Endothelial cell of umbilical vein (primary cell): ENCODE results near the gene GRIA1. TPM values are rescaled to one million over a fixed set of nuclear protein-coding genes. Genes with fewer than 3 reads are reported as not detected.
A peak's percentile ranks its signal among the peaks of the same experiment; 100 is the strongest.

Source experiments
- BruUV-seq: library from RNA; stranded (reverse); fragments of 400-500 nt; replicated peaks from 2 replicates; lab custom pipeline; 2021; lab: Mats Ljungman, UMichigan
- CTCF ChIA-PET: fragments of 300-600, 350-600 bp; sonication (Branson Sonifier 250); formaldehyde crosslinking; loops from one replicate; lab custom pipeline; 2021; ENCODE audit warnings: antibody characterized with exemption, inconsistent platforms; lab: Charles Lee
- POLR2A ChIA-PET: fragments of 300-600, 350-600 bp; sonication (Branson Sonifier 250); formaldehyde crosslinking; loops from one replicate; lab custom pipeline; 2021; ENCODE audit warnings: antibody characterized with exemption, inconsistent platforms; lab: Charles Lee
- DNase-seq: peaks from one replicate; pipeline ENCODE4 v3.0.0-alpha.2; 2011; ENCODE audit warnings: low read depth, low spot score
- FAIRE-seq: peaks from 2 replicates; lab custom pipeline; 2011; peaks lifted over from hg19 to GRCh38; lab: Jason Lieb, UNC
- H2AFZ ChIP-seq: 2 replicates; pipeline ENCODE4 v1.6.0; 2012; ENCODE audit warnings: low read depth, low read length, control low read depth, inconsistent platforms
- H3K27ac ChIP-seq: 2 replicates; pipeline ENCODE4 v1.5.1; 2011; ENCODE audit warnings: low read depth, mild to moderate bottlenecking, control low read depth, low read length, moderate library complexity; ENCODE audit not compliant: insufficient read depth
- H3K27me3 ChIP-seq, 2 experiments: 2 replicates each; pipeline versions ENCODE4 v1.6.0 to v1.6.1; 2011; ENCODE audit warnings: low read length in 2 of 2, mixed read lengths in 1 of 2; ENCODE audit not compliant: control insufficient read depth in 2 of 2, insufficient read depth in 2 of 2
- H3K36me3 ChIP-seq, 2 experiments: 2 replicates in 1 of 2; 3 replicates in 1 of 2; pipeline ENCODE4 v1.5.1; 2011; ENCODE audit warnings: low read length in 2 of 2, mild to moderate bottlenecking in 1 of 2, moderate library complexity in 1 of 2; ENCODE audit not compliant: control insufficient read depth in 2 of 2, insufficient read depth in 2 of 2; ENCODE audit errors: extremely low read depth in 1 of 2
- H3K4me1 ChIP-seq: 3 replicates; pipeline ENCODE4 v1.5.1; 2011; ENCODE audit warnings: mild to moderate bottlenecking, low read length; ENCODE audit not compliant: control insufficient read depth, insufficient read depth; ENCODE audit errors: extremely low read depth
- H3K4me2 ChIP-seq: 2 replicates; pipeline ENCODE4 v1.6.1; 2011; ENCODE audit warnings: low read length, control low read depth, mixed read lengths; ENCODE audit not compliant: insufficient read depth
- H3K4me3 ChIP-seq, 3 experiments: fragments of 200-600 bp in 1 of 3; sonication (generic), shearing (Covaris generic) in 1 of 3; replicated peaks in 1 of 3; 2 replicates each; pipeline ENCODE4 v1.5.1; 2011 to 2016; ENCODE audit warnings: control low read depth in 3 of 3, low read length in 3 of 3, mild to moderate bottlenecking in 2 of 3, inconsistent platforms in 1 of 3, low read depth in 1 of 3, moderate library complexity in 1 of 3; ENCODE audit not compliant: insufficient read depth in 1 of 3
- H3K79me2 ChIP-seq: 2 replicates; pipeline ENCODE4 v1.6.0; 2012; ENCODE audit warnings: low read length, inconsistent platforms; ENCODE audit not compliant: control insufficient read depth, insufficient read depth
- H3K9ac ChIP-seq: replicated peaks from 2 replicates; pipeline ENCODE3; 2011; ENCODE audit warnings: low read length, control low read depth; ENCODE audit not compliant: insufficient read depth; ENCODE audit errors: extremely low read depth
- H3K9me1 ChIP-seq: replicated peaks from 3 replicates; pipeline ENCODE4 v1.6.0; 2011; ENCODE audit warnings: mild to moderate bottlenecking, low read length; ENCODE audit not compliant: control insufficient read depth, insufficient read depth; ENCODE audit errors: extremely low read depth
- H3K9me3 ChIP-seq: replicated peaks from 2 replicates; pipeline ENCODE4 v1.5.1; 2012; ENCODE audit warnings: low read length, inconsistent platforms; ENCODE audit not compliant: control insufficient read depth, insufficient read depth
- H4K20me1 ChIP-seq: replicated peaks from 2 replicates; pipeline ENCODE3; 2011; ENCODE audit warnings: mild to moderate bottlenecking, low read length; ENCODE audit not compliant: control insufficient read depth, insufficient read depth; ENCODE audit errors: extremely low read depth
- EZH2 ChIP-seq: IDR thresholded peaks from 2 replicates; pipeline ENCODE4 v1.6.1; 2012; ENCODE audit warnings: borderline replicate concordance, low read depth, mild to moderate bottlenecking, moderate library complexity, low read length, inconsistent platforms; ENCODE audit not compliant: severe bottlenecking
- FOS ChIP-seq: IDR thresholded peaks from 2 replicates; pipeline ENCODE4 v1.6.1; 2011; ENCODE audit warnings: mild to moderate bottlenecking, low read length, moderate library complexity, borderline replicate concordance; ENCODE audit not compliant: insufficient read depth
- GATA2 ChIP-seq: IDR thresholded peaks from 2 replicates; pipeline ENCODE4 v1.7.0; 2011; ENCODE audit warnings: low read depth, mild to moderate bottlenecking, moderate library complexity, mixed read lengths, low read length; ENCODE audit not compliant: insufficient read length, insufficient read depth
- JUN ChIP-seq: IDR thresholded peaks from 2 replicates; pipeline ENCODE4 v1.6.1; 2011; ENCODE audit warnings: borderline replicate concordance, low read depth; ENCODE audit not compliant: insufficient read length, insufficient read depth
- MYC ChIP-seq: IDR thresholded peaks from one replicate; pipeline ENCODE4 v1.6.1; 2011; ENCODE audit warnings: mild to moderate bottlenecking, low read depth, low read length
- POLR2A ChIP-seq: IDR thresholded peaks from 2 replicates; pipeline ENCODE4 v1.6.1; 2012; ENCODE audit warnings: low read depth, mild to moderate bottlenecking, control low read depth, low read length
- POLR2AphosphoS5 ChIP-seq: IDR thresholded peaks from 2 replicates; pipeline ENCODE4 v1.6.1; 2012; ENCODE audit warnings: low read depth, mild to moderate bottlenecking, control low read depth, low read length, moderate library complexity; ENCODE audit not compliant: insufficient read depth
- dilution Hi-C: fragments of 300-500 bp; cut with MboI; formaldehyde crosslinking; loops from one replicate; pipeline ENCODE4 v1.15.0; 2019; ENCODE audit warnings: low sequenced_read_pairs; ENCODE audit not compliant: extremely low pct_ligation_motif_present
- intact Hi-C: fragments of 100-400 bp; cut with micrococcal nuclease; formaldehyde crosslinking; loops from one replicate; pipeline ENCODE4 v1.10.0; 2022
- polyA plus RNA-seq, 4 experiments: library from polyadenylated mRNA; depleted of rRNA in 3 of 4; stranded (reverse) in 3 of 4; unstranded in 1 of 4; fragments of >200 nt; gene quantifications; 2 replicates each; pipeline versions ENCODE4 v1.2.1 to v1.2.3, GENCODE V29; 2011 to 2012; ENCODE audit warnings: missing spikeins in 1 of 4
- total RNA-seq: library from RNA; stranded (reverse); gene quantifications from 2 replicates; pipeline ENCODE4 v1.2.3, GENCODE V29; 2021
- TF ChIP-seq, protein P1 (sequence below): IDR thresholded peaks from 2 replicates; pipeline ENCODE4 v1.6.1; 2011; ENCODE audit not compliant: insufficient read depth, insufficient read length
- TF ChIP-seq, protein P2 (sequence below), 2 donors: IDR thresholded peaks; 1 replicate in 1 of 2; 2 replicates in 1 of 2; pipeline ENCODE4 v1.5.1; 2011; ENCODE audit warnings: low read length in 2 of 2, mild to moderate bottlenecking in 2 of 2, moderate library complexity in 2 of 2, control low read depth in 1 of 2, inconsistent platforms in 1 of 2, low read depth in 1 of 2; ENCODE audit not compliant: insufficient read depth in 1 of 2; ENCODE audit errors: extremely low read depth in 1 of 2

Gene GRIA1
- total and polyA plus RNA-seq, 2 donors (not counting 3 experiments of a cell fraction or from before 2014, with no cell fraction given) = not detected

DNA sequence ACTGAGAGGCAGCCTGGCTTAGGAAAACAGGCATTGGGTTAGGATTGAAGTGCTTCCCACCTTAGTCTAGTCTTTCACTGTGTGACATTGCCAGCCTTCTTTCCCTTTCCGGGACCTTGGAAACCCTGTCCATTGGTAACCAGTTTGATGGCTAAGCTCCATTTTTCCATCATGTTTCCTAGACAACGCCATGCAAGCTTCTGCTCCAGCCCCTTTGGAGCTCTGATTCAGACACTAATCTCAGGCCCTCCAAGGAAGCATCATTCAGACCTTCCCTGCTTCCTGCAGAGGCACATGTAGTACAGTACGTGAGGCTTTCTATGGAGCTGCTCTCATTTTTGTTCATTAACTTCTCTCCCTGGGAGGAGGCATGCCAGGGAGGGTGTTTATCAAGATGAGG, 68.5 kb downstream of the GRIA1 start:
- ChIA-PET POLR2A (no interaction called here), CTCF (interaction anchor here (1.1 to 2.0 kb wide), 4 partner anchors 11 to 70 kb away, joined by 3 to 4 read pairs (median 4); no protein-coding TSS in a partner anchor)
- no peak overlapping the region for H3K4me3 ChIP-seq
- no peaks in the 10 kb centered on the region for H3K4me1 ChIP-seq
- no peaks in the 10 kb centered on the region for H4K20me1 ChIP-seq
- BruUV-seq = no TSS peak
- dilution Hi-C loops = no loop called here
- TF ChIP-seq POLR2A = no peak
- TF ChIP-seq, protein P1, sequence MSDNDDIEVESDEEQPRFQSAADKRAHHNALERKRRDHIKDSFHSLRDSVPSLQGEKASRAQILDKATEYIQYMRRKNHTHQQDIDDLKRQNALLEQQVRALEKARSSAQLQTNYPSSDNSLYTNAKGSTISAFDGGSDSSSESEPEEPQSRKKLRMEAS = no peak
- TF ChIP-seq JUN = no peak
- TF ChIP-seq POLR2AphosphoS5 = no peak
- no peak for TF ChIP-seq FOS
- TF ChIP-seq EZH2 = no peak
- TF ChIP-seq MYC = no peak
- H3K9ac ChIP-seq = no peak overlapping the region
- H3K79me2 ChIP-seq = no peaks in the 10 kb centered on the region
- H3K9me3 ChIP-seq = no peaks in the 10 kb centered on the region
- DNase-seq = no peak
- no peak for FAIRE-seq
- no peak overlapping the region for H2AFZ ChIP-seq
- no peak overlapping the region for H3K27ac ChIP-seq
- intact Hi-C loops = no loop called here
- no peak overlapping the region for H3K4me2 ChIP-seq
- H3K9me1 ChIP-seq = no peaks in the 10 kb centered on the region
- H3K27me3 ChIP-seq = no peaks in the 10 kb centered on the region
- no peaks in the 10 kb centered on the region for H3K36me3 ChIP-seq

DNA sequence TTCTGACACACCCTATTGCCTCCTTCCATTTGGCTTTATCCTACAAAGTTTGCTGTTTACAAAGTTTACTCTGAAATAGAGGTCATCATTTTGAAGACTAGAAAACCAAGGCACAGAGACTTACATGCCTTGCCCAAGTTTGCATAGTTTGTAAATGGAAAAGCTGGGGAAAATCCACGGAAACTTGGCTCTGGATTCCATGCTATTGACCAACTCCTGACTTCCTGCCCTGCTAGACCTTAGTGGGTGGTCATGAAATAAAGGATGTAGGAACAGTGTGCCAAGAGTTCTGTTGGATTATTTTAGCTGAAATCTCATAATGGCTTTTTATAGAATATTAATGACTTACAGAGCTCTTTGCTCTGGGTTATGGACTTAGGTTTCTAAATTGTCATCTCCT, 69.5 kb downstream of the GRIA1 start:
- CTCF ChIA-PET = interaction anchor here (1.4 to 2.0 kb wide), 3 partner anchors 10 to 69 kb away, joined by 3 to 4 read pairs (median 4); no protein-coding TSS in a partner anchor
- Histone ChIP-seq H3K9me3 (no peaks in the 10 kb centered on the region), H3K27me3 (no peaks in the 10 kb centered on the region), H3K27ac (no peak overlapping the region), H3K36me3 (no peaks in the 10 kb centered on the region), H3K9ac (no peak overlapping the region), H4K20me1 (no peaks in the 10 kb centered on the region), H3K79me2 (no peaks in the 10 kb centered on the region), H3K9me1 (no peaks in the 10 kb centered on the region), H3K4me1 (no peaks in the 10 kb centered on the region), H3K4me2 (no peak overlapping the region), H3K4me3 (no peak overlapping the region), H2AFZ (no peak overlapping the region)
- FAIRE-seq (no peak), DNase-seq (peak; percentile 51)
- dilution Hi-C loops (no loop called here), intact Hi-C loops (no loop called here)
- POLR2A ChIA-PET = no interaction called here
- TF ChIP-seq, protein P2, sequence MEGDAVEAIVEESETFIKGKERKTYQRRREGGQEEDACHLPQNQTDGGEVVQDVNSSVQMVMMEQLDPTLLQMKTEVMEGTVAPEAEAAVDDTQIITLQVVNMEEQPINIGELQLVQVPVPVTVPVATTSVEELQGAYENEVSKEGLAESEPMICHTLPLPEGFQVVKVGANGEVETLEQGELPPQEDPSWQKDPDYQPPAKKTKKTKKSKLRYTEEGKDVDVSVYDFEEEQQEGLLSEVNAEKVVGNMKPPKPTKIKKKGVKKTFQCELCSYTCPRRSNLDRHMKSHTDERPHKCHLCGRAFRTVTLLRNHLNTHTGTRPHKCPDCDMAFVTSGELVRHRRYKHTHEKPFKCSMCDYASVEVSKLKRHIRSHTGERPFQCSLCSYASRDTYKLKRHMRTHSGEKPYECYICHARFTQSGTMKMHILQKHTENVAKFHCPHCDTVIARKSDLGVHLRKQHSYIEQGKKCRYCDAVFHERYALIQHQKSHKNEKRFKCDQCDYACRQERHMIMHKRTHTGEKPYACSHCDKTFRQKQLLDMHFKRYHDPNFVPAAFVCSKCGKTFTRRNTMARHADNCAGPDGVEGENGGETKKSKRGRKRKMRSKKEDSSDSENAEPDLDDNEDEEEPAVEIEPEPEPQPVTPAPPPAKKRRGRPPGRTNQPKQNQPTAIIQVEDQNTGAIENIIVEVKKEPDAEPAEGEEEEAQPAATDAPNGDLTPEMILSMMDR (IDR thresholded peaks at IDR 0.05; ENCODE audit: extremely low read depth in 1 of 2, insufficient read depth in 1 of 2, low read depth in 1 of 2, low read length in 2 of 2) = no peak
- TF ChIP-seq MYC = no peak
- TF ChIP-seq, protein P1 = no peak
- no peak for TF ChIP-seq FOS
- TF ChIP-seq POLR2AphosphoS5 = no peak
- no peak for TF ChIP-seq JUN
- TF ChIP-seq GATA2 = no peak
- TF ChIP-seq POLR2A = no peak
- no peak for TF ChIP-seq EZH2
- no TSS peak for BruUV-seq
